Neural crest cell (in vitro differentiated cells): ENCODE data around the gene HNF4A. TPM values are rescaled to one million over a fixed set of nuclear protein-coding genes. Genes with fewer than 3 reads are reported as not detected.

Source experiments
- DNase-seq: peaks from one replicate; pipeline ENCODE4 v3.0.0; 2021; ENCODE audit warnings: low read depth, mixed read lengths, low spot score
- H3K27ac Mint-ChIP-seq: one replicate; pipeline ENCODE4 v1.8.0; 2021; ENCODE audit warnings: mild to moderate bottlenecking, mixed read lengths; ENCODE audit not compliant: unreplicated experiment
- H3K27me3 Mint-ChIP-seq: 2 replicates; pipeline ENCODE4 v1.8.0; 2021; ENCODE audit warnings: low read depth, mild to moderate bottlenecking, mixed read lengths
- H3K36me3 Mint-ChIP-seq: 2 replicates; pipeline ENCODE4 v1.8.0; 2021; ENCODE audit warnings: low read depth, mild to moderate bottlenecking, mixed read lengths
- H3K4me1 Mint-ChIP-seq: 2 replicates; pipeline ENCODE4 v1.8.0; 2021; ENCODE audit warnings: mixed read lengths
- H3K4me3 Mint-ChIP-seq: one replicate; pipeline ENCODE4 v1.8.0; 2021; ENCODE audit warnings: mild to moderate bottlenecking, mixed read lengths
- H3K9me3 Mint-ChIP-seq: 2 replicates; pipeline ENCODE4 v1.8.0; 2021; ENCODE audit warnings: mixed read lengths
- CTCF ChIP-seq: fragments of 200-600 bp; sonication (generic); conservative IDR thresholded peaks from 2 replicates; pipeline ENCODE4 v1.5.0; 2021; ENCODE audit warnings: antibody characterized with exemption, mild to moderate bottlenecking
- total RNA-seq: library from RNA; stranded (reverse); gene quantifications from 2 replicates; pipeline ENCODE4 v1.2.1, GENCODE V29; 2021

The HNF4A gene
- total RNA-seq, 1 donor from 2014 or later: not detected

GRCh38 chr20:44475694-44476560 is 120.4 kb downstream of the HNF4A start, which contains the start of gene TTPAL:
Gene TTPAL (plus strand): TSS chr20:44475874. CDS start chr20:44480000, 4,126 bp downstream.
- Mint-ChIP-seq H3K9me3 (no peaks in the 10 kb centered on the region), H3K27me3 (peaks cover 18% of the 10 kb centered on the region), H3K36me3 (no peaks in the 10 kb centered on the region), H3K27ac (peak within 1 kb of the TSS; percentile 94), H3K4me1 (peaks cover 23% of the 10 kb centered on the region), H3K4me3 (peak within 1 kb of the TSS; percentile 93)
- peak; percentile 73 for DNase-seq
- TF ChIP-seq CTCF: no peak

GRCh38 chr20:44477151-44477550 is 121.7 kb downstream of the HNF4A start:
- no peak for TF ChIP-seq CTCF
- Mint-ChIP-seq H3K27ac (no peak overlapping the region), H3K4me1 (peaks cover 23% of the 10 kb centered on the region), H3K36me3 (no peaks in the 10 kb centered on the region), H3K27me3 (peaks cover 10% of the 10 kb centered on the region), H3K9me3 (no peaks in the 10 kb centered on the region), H3K4me3 (peak overlapping the region; percentile 63)
- no peak for DNase-seq

- no peaks in the 10 kb centered on the region for H3K36me3 Mint-ChIP-seq
- peaks cover 23% of the 10 kb centered on the region for H3K4me1 Mint-ChIP-seq
- peak overlapping the region; percentile 20 for H3K4me3 Mint-ChIP-seq
- no peak for DNase-seq
- no peak overlapping the region for H3K27ac Mint-ChIP-seq
- peaks cover 3% of the 10 kb centered on the region for H3K27me3 Mint-ChIP-seq
- H3K9me3 Mint-ChIP-seq: no peaks in the 10 kb centered on the region
- TF ChIP-seq CTCF: no peak
Measured at GRCh38 chr20:44478206-44478605, 122.7 kb downstream of the HNF4A start.

- TF ChIP-seq CTCF: no peak
- peaks cover 23% of the 10 kb centered on the region for H3K4me1 Mint-ChIP-seq
- DNase-seq: no peak
- no peaks in the 10 kb centered on the region for H3K27me3 Mint-ChIP-seq
- H3K36me3 Mint-ChIP-seq: no peaks in the 10 kb centered on the region
- H3K27ac Mint-ChIP-seq: no peak overlapping the region
- H3K4me3 Mint-ChIP-seq: no peak overlapping the region
- H3K9me3 Mint-ChIP-seq: no peaks in the 10 kb centered on the region
Measured at GRCh38 chr20:44479643-44480042, 124.1 kb downstream of the HNF4A start.

GRCh38 chr20:44480097-44480496 is 124.6 kb downstream of the HNF4A start:
- TF ChIP-seq CTCF: no peak
- Mint-ChIP-seq H3K27ac (no peak overlapping the region), H3K4me3 (no peak overlapping the region), H3K9me3 (no peaks in the 10 kb centered on the region), H3K4me1 (peaks cover 21% of the 10 kb centered on the region), H3K36me3 (no peaks in the 10 kb centered on the region), H3K27me3 (no peaks in the 10 kb centered on the region)
- DNase-seq: no peak
